Measurements from ENCODE around the gene BNIP5.
A peak's percentile ranks its signal among the peaks of the same experiment; 100 is the strongest.

BNIP5 gene

DNA sequence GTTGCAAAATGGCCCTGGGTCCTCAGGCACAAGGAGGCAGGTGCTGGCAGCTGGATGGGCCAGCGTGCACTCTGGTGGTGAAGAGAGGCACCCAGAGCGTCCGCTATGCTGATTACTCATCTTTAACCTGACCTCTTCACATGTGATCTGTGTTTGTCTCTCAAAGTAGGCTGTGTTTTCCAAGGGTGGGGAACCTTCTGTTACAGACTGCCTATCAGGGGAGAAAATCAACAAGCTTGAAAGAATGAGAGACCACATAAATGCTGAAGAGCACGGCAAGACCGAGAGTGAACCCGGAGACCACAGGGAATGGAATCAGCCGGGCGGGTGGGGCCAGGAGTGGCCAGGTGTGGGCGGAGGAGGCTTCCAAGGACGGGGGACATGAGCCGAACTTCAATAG lies 16.2 kb downstream of the BNIP5 start:
- no peak for DNase-seq

DNA sequence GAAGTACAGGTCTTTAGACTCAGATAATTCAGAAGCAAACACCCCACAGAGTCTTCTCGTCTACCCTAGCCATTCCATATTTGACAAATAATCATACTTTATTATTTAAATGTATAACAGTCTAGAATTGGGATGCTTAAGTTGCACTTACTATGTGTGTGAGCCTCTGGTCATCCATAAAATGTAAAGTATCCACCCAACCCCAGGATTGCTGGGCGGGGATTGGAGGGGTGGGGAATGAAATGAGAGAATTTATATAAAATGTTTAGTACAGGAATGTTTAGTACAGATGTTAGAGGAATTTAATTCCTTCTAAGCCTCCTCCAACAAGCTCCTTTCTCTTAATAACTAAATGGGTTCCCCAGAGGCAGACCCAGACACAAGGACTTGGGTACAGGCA lies 16.9 kb downstream of the BNIP5 start:
- DNase-seq, result no peak

DNA sequence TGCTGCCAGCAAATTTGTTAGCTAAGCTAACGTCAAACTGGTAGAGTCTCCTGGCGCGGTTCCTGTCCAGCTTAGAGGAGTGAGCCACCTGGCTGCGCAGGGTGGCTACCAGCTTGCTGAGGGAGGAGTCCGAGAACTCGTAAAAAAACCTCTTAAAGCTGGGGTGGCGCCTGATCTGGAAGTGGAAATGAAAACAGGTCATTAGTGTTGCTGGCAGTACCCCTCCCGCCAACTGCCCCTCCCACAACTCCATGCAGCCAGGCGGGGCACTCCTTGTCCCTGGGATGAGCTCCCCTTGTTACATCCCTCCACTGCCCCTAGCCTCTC lies 17.3 kb downstream of the BNIP5 start:
- DNase-seq, result peak; percentile 94

DNA sequence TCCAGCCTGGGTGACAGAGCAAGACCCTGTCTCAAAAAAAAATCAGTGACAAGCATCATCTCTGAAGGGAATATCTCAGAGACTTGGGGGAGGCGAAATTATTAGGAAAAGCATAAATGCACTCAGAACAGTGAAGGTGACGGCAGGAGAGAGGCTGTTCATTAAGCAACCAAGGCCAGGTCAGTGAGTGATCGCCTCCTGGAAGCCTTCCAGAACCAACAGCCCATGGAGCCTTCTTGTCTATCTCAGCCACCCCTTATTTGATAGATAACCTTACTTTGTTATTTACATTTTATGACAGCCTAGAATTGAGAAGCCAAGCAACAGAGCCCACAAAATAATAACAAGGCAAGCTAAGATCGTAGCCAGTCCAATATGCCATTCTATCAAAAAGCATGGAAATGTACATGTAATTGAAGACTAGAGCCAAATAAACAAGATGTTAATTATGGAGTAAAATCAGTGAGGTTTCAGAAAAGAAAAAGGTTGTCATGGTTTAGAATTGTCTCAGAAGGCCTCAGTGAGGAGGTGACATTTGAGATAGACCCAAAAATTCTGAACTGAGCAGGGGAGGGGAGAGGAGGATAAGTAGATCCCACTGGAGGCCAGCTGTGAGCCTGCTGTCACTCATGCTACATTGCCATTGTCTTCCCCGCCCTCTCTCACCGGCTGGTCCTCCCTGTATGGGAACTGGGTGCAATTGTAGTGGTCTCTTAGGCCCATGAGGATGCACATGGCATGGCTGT lies 17.8 kb downstream of the BNIP5 start:
- peak; percentile 40 for DNase-seq

DNA sequence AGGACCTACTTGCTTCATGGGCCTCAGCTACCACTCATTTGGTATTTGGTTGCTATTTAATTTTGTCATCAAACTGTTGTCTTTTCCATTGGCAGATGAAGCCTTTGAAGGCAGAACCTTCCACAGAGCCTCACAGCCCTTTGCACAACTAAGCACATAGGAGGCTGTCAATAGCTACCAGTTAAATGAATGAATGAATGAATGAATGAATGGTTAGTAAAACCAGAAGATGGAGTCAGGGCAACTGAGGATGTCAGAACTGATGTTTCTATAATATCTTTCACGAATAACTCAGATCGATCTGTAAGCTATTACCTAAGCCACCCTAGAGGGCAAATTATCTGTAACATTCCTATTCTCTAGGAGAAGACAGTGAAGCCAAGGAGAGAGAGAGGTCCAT lies 19.1 kb downstream of the BNIP5 start:
- DNase-seq, result no peak

DNA sequence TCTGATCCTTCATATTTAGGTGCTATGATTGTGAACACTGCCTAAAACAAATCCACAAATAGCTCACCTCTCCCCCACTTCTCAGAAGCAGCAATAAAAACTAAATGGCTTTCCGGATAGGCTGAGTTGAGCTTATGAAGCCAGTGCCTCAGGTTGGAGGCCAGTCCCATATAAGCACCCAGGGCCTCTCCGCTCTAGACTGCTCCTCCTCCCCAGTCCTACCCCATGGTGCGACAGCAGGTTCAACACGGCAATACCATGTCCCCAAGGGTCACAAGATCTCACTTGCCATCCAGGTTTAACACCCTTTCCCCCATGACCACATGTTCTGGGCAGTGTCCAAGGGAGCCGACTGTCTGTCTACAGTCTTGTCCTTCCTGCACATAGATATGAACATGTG lies 20.8 kb downstream of the BNIP5 start:
- no peak for DNase-seq

DNA sequence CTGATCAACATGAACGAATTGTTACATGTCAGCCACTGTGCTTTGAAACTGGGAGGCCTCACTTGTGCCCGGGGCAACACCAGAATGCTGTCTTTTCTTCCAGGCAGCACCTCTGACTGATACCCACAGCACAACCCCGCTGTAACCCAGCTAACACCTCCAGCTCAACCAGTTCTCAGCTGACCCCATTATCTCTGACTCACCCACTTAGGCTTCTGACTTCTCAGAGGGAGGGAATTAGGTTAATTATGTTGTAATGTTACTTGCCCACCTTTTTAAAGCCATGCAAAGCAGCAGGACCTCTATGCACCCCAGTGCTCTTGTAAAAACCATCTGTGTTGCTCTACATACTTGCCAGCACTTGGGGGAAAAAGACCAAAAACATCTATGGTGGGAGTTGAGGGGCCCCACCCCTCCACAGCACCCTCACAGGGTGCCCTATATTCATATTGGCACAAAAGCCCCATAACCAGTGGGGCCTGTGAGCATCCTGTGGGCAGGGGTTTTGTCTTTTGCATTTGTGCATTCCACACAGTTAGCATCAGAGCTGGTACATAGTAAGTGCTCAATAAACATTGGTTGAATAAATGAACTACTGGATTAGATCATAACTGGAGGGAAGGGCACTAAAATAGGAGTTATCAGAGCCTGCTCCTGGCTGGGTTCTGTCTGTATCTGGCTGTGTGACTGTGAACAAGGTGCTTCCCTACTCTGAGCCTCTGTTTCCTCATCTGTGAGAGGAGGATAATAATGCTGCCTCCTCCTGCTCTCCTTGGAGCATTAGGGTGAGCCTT lies 22.3 kb downstream of the BNIP5 start:
- DNase-seq, result no peak

DNA sequence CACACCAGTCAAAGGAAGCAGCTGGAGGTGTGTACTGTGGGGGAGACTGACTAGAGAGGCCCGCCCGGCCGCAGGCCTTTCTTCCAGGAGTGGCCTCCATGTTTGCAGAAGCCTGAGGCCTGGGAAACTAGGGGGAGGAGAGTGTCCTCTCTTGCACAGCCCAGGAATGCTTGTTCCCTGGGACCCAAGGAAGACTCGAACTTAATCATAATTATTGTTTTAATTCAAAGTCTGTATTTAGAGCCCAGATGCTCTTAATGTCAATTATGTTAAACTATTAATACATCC lies 23.1 kb downstream of the BNIP5 start:
- no peak for DNase-seq

DNA sequence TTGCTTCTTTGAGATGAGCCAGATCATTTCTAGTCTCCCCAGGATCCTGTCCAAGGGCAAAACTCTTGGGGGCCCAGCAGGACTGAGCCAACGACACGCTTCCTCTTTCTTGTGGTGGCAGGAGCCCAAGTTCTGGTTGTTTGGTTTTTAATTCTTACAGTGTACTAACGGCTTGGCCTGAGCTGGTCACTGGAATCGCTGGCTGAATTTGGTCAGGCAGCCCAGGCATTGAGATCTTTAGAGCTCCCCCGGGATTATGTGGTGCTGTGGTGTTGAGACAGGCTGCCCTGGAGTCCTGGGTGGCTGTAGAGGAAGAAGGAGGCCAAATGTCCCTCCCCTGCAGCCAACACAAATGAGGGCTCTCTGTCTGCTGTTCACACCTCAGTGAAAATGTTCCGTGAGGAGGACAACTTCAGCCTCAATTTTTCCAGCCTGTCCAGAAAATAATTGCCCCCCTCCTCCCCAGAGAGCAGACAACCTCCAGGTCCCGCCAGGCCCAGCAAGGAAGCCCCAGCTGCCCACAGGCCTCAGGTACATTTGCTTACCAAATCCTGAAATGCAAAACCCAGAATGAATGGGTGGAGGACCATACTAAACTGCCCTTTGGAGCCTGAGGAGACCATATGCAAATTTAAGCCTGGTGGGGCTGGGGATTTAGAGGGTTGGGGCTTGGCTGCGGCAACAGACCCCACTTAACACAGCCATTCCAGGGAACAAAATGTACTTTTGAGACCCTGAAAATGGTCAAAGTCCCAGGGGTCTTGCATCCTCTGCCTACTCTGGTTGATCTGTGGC lies 23.6 kb downstream of the BNIP5 start:
- no peak for DNase-seq

DNA sequence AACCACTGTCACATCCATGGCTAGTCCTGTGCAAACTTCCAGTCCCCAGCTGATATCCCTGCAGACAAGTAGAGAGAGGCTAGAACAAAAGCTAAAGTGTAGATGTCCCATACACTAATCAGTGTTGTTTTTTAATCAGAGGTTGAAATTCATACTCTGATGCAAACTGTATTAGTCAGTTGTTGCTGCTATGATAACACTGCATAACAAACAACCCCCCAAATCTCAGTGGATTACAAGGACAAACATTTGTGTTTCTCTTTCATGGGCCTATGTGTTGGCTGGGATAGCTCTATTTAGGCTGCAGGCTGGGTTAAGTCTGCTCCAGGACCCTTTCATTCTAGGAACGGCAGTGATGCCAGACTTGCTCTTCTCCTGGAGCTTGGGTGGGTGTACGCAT lies 26.8 kb downstream of the BNIP5 start:
- DNase-seq, result no peak

DNA sequence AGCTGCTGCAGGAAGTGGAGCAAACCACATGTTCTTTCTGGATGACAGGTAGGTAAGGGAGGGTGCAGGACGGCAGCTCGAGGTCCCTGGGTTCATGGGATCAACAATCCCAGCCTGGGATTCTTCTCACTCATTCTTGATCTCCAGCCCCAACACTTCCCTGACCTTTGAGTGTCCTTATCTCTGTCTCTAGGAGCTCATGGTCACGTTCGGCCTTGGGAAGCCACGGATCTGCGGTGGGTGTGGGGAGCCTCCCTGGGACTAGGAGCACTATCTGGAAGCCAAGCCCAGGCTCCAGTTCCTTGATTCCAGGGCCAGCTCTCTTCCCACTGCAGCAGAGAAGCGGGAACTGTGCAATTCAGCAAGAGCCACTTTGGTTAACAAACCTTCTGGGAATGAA lies 27.5 kb downstream of the BNIP5 start:
- DNase-seq, result no peak

DNA sequence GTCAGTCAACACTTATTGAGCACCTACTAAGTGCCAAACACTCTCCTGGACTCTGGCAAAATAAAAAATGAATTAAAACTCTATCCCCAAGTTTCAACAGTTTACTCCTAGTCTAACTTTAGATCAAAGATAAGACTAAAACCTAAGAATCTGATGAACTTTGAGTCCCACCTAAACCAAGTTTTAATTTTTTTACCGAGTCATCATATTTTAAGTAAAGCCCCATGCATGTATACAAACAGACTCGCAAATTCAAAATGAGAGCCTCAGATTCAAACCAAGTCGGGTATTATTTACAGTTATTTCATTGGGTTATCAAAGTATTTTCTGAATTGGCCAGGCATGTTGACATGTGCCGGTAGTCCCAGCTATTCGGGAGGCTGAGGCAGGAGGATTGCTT lies 28.2 kb downstream of the BNIP5 start:
- no peak for DNase-seq

DNA sequence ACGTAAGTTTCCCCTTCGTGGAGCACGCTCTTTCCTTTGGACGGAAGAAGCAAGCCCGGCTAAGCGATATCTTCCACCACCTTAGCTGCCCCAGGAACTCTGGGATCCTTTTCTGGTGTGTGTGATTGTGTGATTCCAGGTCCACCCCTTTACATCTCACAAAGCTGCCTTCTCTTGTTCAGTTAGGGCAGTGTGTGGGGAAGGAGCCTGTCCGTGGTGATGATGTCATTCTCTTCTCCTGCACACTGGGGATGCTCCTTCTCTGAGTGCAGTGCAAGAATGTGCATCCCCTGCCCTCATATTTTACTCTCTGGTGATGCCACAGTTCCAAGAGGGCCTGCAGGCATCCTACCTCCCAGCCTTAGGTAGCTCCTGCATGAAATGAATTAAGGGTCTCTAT lies 30.3 kb downstream of the BNIP5 start:
- no peak for DNase-seq

DNA sequence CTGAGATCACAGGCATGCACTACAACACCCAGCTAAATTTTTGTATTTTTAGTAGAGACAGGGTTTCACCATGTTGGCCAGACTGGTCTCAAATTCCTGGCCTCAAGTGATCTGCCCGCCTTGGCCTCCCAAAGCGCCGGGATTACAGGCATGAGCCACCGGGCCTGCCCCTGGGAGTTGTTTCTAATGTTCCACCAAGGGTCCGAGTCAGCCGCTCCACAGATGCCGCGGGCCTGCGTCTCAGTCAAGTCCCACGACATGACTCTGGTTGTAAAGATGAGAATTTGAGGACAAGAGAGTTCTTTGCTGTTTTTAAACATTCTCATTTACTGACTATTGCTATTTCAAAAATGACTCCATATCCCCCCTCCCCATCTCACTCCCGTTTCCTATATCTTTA lies 30.8 kb downstream of the BNIP5 start:
- DNase-seq, result no peak

DNA sequence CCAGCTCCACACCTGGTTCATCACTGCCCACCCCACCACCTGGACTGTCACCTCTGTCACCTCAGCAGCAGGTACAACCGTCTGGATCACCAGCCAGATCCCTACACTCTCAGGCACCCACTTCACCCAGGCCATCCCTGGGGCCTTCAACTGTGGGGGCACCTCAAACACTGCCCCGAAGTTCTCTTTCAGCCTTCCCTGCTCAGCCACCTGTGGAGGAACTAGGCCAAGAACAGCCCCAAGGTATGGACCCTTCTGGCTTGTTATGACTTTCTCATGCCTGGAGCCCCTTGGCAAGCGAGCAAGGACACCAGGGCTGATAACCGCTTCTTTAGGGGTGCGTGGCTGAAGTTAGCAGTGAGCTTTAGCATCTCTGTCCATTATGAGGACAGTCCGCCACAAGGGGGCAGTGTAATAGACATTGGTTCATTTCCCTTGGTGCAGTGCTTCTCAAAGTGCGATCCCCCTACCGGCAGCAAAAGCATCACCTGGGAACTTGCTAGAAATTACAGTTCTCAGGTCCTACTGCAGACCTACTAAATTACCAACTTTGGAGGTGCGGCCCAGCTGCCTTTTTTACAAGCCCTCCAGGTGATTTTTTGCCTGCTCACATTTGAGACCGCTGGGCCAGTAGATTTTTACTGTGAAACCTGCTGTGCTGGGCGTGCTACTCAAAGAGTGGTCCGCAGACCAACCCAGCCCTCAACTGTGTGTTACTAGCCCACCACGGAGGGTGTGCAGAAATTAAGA lies 34.3 kb downstream of the BNIP5 start:
- DNase-seq, result peak; percentile 69

DNA sequence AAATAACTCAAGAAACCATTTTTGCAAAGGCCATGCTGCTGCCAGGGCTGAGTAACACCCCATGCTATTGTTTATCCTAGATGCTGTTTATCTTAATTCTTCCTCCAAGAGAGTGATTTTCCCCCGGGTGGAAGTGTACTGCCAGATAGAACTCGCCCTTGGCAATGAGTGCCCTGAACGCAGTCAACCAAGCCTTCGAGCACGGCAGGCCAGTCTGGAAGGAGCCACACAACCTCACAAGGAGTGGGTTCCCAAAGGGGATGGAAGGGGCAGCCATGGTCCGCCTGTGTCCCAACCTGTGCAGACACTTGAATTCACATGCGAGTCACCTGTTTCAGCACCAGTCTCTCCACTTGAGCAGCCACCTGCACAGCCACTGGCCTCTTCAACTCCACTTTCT lies 34.9 kb downstream of the BNIP5 start:
- peak; percentile 14 for DNase-seq

DNA sequence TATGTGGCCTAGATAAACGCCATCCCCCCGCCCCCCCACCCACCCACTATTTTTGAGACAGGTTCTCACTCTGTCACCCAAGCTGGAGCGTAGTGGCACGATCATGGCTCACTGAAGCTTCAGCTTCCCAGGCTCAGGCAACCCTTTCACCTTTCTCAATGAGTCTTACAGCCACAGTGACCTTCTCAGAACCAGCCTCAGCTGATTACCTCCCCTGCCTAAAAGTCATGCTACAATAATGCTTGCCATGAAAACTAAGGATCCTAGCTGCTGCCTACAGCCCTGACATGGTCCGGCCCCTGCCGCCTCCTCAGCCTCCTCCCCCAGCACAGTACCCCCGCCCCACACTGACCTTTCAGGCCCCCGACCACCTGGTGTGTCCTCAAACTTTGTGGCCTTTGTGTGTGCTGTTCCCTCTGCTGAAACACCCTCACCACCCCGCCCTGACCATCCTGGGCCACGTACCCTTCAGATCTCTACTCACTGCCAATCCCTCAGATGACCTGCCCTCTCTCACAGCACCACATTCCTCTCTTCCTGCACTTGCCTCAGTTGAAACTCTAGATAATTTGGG lies 35.5 kb downstream of the BNIP5 start:
- no peak for DNase-seq

DNA sequence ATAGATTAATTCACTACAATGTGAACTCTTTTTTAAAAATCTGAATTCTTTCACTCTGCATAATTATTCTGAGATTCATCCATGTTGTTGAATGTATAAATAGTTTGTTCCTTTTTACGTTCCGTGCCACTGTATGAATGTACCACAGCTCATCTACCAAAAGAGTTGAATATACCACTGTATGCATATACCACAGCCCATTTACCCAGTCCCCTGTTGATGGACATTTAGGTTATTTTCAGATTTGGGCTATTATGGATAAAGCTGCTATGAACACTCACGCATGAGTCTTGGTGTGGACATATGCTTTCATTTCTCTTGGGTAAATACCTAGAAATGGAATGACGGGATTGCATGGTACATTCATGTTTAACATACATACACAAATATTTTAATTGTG lies 38.7 kb downstream of the BNIP5 start:
- no peak for DNase-seq

DNA sequence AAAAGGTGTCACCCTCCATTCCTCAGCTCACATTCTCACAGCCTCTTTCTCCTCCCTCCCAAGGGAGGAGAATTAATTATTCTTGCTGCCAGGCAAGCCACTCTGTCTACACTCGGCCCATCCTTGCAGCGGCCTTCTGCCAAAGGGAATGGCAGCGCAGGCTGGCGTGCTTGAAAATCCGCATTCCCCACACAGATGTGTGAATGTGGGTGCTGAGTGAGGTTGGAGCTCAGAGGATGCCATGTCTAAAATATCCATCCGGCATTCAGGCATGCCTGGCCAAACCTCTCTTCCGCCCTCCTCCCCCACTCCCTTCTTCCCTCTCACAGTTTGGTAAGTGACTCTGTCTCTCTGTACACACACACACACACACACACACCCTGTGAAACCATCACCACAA lies 39.2 kb downstream of the BNIP5 start:
- DNase-seq, result no peak

DNA sequence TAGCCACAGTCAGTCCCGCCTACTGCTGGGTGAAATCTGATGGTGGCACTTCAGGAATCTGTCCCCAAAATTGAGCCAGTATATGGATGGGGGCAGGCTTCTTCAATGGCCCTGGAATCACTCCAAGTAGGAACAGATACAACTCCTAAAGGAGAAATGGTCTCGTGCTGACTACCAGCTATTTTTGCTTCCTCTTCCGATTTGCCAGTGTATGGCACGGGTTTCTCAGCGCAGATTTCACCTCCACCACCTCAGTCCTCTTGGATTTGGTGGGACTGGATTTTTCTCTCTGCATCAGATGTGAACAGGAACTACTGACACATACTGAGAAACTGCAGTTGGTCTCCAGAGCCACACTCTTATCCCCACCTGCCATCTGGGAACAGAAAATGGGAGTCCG lies 39.6 kb downstream of the BNIP5 start:
- DNase-seq, result no peak

DNA sequence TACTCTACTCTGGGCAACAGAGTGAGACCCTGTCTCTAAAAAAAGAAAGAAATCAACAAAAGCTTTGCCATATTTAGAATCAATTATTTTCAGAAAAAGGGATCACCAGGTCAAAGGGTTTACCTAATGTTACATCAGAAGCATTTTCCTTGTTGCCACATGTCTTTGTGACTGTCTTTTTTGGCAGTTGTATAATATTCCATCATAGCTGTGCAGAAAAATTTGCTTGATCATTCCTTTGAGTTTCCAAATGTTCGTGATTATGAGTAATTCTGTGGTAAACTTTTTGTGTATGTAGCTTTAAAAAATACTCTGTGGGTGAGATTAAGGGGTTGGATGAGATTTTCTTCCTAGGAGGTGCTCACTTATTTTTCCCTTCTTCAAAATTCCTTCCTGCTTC lies 40.4 kb downstream of the BNIP5 start:
- no peak for DNase-seq

DNA sequence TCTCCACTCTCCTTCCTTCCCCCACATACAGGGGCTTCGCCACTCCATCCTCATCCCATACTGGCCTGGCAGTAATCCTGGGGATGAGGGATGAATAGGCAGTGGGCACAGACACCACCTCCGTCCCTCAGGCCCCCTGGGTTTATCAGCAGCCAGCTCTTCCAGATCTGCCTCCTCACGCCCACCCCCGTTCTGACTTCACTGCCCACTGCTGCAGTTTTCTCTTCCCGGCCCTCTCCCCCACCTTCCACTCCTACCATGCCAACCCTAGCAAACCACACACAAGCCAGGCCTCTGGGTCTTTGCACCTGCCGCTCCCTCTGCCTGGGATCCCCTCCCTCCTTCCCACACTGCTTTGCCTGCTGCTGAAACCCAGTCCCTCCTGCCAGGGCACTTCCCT lies 44.5 kb downstream of the BNIP5 start:
- DNase-seq, result no peak
